ENCODE results near the gene SRGAP2B. TPM values are rescaled to one million over a fixed set of nuclear protein-coding genes. Genes with fewer than 3 reads are reported as not detected.
"Not testable (repeated sequence)": the region's sequence is repeated elsewhere in the genome, so short reads cannot be mapped to it uniquely, and the experiment has no call there.

The SRGAP2B gene
- total RNA-seq, 1 donor from 2014 or later: 11.3 TPM

GRCh38 chr1:145101725-145102124, 6.6 kb upstream of the SRGAP2B start:
- DNase-seq (ENCODE audit: missing footprints); intact Hi-C loops (cut with DNase I); ATAC-seq: not testable (repeated sequence)

- intact Hi-C loops (cut with DNase I): not testable (repeated sequence)
- peak; percentile 27 for DNase-seq (ENCODE audit: missing footprints)
- peak; percentile 49 for ATAC-seq
Observed at GRCh38 chr1:145094655-145095211, 395 bp downstream of the SRGAP2B start.

DNA sequence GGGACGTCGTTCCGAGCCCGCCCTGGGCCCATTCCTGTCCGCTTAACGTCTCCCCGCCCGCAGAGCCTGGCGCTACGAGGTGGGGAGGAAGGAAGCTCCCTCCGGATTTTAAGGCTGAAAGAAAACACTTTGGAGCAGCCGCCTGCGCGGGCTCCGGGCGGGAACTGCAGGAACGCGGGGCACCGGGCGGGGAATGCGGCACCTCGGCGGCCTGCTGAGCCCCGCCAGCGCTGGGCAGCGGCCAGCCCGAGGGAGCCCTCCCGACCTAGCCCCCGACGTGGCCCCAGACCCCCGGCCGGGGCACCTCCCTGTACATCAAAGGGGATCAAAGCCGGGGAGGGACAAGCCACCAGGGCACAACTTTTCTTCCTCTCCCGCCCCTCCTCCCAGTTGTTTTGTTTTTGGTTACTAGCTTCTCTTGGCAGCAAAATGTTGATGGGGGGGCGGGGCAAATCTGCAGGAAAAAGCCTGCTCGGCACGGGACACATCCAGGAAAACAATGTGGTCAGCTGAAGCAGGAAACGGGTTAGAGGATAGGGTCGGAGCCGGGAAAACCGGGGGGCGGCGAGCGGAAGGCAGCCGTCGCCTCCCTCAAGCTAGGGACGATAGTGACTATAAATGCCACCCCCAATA, 1.5 kb downstream of the SRGAP2B start:
- ATAC-seq; intact Hi-C loops (cut with DNase I): not testable (repeated sequence)

DNA sequence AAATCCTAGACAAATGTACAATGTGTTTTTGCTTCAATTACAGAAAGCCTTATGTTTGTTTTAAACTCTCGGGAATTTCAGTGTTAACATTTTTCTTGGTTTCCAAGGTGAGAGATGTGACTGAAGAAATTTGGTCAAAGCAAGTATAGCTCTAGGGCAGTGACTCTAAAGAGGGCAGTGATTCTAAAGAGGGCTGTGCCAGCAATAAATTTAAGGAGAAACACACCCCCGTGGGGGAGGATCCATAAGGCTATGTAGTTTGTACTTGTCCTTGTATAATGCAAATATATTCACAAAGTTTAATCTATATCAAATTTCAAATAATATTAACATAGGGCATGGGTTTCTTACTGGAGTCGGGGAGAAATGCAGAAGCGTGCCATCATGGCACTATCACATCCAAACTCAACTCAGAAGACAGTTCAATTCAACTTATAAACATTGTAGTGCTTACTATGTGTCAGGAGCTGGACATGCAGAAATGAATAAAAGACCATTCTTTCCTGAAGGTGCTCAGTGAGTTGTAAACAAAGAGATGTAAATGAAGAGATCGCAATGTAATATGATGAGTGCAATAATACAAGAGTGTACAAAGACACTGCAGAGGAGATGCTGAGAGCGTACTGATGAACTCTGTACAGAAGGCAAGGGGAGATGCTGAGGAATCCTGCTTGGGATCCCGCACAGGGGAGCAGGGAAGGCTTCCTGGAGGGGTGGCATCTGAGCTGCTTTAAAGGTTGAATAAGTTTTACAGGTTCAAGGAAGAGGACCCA, 12.5 kb downstream of the SRGAP2B start:
- ATAC-seq; intact Hi-C loops (cut with DNase I); DNase-seq (ENCODE audit: missing footprints): not testable (repeated sequence)

More for the DNA sequence above, 1.5 kb downstream of the SRGAP2B start:
- DNase-seq (ENCODE audit: missing footprints): peak; percentile 81

DNA sequence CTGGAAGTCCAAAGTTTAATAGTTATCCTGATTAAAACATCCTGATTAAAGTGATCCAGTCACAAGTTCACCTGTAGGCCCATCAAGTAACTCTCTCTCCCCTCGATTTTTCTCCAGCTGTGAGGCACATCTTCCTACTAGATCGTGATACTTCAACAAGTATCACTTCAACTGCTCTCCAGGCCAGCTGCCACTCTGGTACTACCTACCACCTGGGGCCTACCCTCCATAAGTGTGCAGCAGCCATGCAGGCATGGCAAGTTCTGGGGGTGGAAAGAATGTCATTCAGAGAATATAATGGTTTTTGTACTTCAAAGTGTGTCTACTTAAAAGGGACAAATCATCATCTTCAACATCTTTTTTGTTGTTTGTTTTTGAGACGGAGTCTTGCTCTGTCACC, 14.9 kb downstream of the SRGAP2B start:
- intact Hi-C loops (cut with DNase I); ATAC-seq; DNase-seq (ENCODE audit: missing footprints): not testable (repeated sequence)

DNA sequence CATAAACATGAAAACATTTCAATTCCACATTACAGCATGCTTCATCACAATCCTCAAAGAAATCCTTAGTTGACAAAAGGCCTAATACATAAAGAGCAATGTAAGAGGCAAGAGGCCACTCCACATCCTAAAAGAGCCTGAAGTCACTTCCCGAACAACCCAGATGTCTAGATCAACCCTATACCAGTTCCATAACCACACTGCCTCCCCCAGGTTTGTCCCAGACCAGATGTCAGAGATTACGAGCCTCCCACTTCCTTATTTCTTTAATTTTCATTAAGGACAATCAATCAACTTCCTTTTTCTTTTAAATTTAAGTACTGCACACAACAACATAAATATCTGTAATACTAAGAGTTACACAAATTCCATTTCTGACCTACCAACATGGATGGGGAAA, 15.4 kb downstream of the SRGAP2B start:
- ATAC-seq; DNase-seq (ENCODE audit: missing footprints); intact Hi-C loops (cut with DNase I): not testable (repeated sequence)

DNA sequence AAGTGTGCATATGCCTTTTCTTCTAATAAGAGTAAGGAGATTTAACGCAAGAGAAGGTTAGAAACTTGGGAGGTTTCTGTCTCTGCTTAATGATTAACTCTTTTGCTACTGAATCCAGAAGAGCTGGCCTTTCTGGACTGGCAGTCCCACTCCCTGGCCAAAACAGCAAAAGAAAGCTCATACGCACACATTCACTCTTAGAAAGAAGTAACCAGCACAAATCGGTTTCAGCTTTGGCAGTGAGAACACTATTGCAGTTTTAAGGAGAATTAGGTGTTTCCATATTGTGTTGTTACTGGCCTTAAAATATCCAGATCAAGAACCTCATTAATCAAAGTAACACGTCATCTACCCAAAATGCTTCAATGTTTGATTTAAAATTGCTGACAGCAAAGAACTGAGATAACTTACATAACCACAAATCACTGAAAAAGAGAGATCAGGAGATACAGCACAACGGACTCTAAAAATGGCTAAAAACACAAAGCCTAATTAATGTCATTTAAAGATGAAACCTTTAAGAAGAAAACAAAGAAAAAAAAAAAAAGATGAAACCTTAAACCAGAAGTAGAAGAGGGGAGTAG, 16.2 kb downstream of the SRGAP2B start:
- DNase-seq (ENCODE audit: missing footprints); intact Hi-C loops (cut with DNase I); ATAC-seq: not testable (repeated sequence)

DNA sequence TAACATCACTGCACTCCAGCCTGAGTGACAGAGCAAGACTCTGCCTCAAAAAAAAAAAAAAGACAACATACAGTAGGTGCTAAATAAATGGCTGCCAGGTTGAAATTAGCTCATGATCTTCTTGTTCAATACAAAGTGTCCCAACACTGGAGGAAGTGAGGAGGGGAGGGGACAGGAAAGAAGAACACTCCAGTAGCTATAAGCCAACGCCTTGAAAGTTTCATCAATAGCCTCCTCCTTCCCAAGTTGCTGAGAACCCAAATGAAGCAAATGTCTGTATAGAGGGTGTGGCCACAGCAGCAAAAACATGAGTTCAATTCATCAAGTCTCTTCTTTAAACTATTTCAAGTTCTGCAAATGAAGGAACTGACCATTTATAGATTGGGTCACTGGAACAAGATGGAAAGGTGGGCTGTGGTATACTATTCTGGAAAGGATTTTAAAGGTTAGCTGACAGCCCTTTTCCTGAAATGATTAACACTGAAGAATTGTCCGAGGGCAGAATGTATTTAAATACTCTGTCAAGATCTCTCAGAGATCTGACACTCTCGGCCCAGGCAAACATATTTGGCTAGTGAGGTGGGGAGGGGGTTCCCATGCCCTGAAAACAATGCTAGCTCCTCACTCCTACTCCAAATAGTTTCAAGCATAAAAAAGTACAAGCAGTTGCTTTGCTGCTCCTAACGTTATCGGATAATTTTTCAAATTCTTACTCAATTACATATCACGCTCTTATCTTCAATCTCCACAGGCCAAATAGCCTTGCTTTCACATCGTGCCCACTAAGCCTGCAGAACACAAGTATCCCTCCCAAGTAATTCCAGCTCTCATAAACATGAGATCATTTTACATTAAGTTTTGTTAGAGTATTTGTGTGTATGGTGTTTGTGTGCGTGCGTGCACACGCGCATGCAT, 17.0 kb downstream of the SRGAP2B start:
- intact Hi-C loops (cut with DNase I); DNase-seq (ENCODE audit: missing footprints): not testable (repeated sequence)
- peak; percentile 75 for ATAC-seq

DNA sequence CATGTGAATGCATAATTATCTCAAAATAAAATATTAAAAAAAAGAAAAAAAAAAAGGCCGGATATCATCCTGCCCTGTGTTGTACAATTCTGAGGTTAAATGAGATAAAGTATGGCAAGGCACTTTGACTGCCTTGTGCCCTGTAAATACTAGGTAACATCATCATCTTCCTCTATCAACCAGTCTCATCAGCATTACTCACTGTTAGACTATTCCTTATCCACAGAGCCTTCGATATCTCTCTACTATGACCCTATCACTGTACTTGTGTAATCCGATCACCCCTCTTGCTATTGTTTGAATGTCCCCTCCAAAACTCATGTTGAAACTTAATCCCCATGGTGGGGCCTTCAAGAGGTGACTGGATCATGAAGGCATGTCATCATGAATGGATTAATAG, 18.3 kb downstream of the SRGAP2B start:
- intact Hi-C loops (cut with DNase I); DNase-seq (ENCODE audit: missing footprints); ATAC-seq: not testable (repeated sequence)

GRCh38 chr1:145074021-145074559, 21.0 kb downstream of the SRGAP2B start:
- ATAC-seq; DNase-seq (ENCODE audit: missing footprints); intact Hi-C loops (cut with DNase I): not testable (repeated sequence)

- ATAC-seq; intact Hi-C loops (cut with DNase I); DNase-seq (ENCODE audit: missing footprints): not testable (repeated sequence)
Observed at GRCh38 chr1:145071569-145071968, 23.6 kb downstream of the SRGAP2B start.

- ATAC-seq; intact Hi-C loops (cut with DNase I): not testable (repeated sequence)
Observed at GRCh38 chr1:145066486-145066885, 28.6 kb downstream of the SRGAP2B start.

GRCh38 chr1:145065194-145065826, 29.8 kb downstream of the SRGAP2B start:
- DNase-seq (ENCODE audit: missing footprints); intact Hi-C loops (cut with DNase I): not testable (repeated sequence)
- peak; percentile 54 for ATAC-seq

More at GRCh38 chr1:145066486-145066885, 28.6 kb downstream of the SRGAP2B start:
- DNase-seq (ENCODE audit: missing footprints): not testable (repeated sequence)

- intact Hi-C loops (cut with DNase I); DNase-seq (ENCODE audit: missing footprints); ATAC-seq: not testable (repeated sequence)
Observed at GRCh38 chr1:145063941-145064648, 31.0 kb downstream of the SRGAP2B start.

DNA sequence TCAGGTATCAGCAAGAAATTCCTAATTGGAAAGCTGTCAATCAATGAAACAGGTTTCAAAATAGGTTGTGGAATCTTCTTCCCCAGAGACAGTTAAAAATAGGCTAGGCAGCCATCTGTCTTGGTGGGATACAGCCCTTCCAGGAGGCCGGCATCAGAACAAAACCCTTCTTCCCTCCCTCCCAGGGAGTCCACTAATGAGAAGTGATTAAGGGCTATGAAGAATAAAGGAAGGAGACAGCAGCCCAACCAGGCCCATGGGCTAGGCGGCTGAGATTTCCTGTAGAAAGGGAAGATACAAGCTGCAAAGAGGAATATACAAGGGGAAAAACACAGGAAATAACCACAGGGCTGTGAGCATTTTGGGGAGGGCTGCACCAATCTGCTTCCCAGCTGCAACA, 31.8 kb downstream of the SRGAP2B start:
- DNase-seq (ENCODE audit: missing footprints); intact Hi-C loops (cut with DNase I); ATAC-seq: not testable (repeated sequence)

DNA sequence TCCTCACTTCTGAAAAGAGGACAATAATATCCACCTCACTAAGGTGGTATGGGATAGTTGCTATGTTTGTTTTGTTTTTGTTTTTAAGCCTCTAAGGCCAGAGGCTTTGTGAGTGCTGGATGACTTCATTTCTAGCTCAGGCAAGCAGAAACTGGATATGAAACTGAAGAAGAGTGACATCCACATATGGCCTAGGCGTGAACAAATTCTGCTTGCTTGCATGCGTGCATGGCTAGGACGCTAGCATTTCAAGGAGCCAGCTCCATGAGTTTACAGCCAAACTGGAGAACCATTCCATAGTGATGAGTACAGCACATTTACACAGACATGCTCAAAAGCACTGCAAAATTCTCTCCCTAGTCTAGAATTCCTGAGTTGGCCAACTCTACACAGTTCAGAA, 36.9 kb downstream of the SRGAP2B start:
- DNase-seq (ENCODE audit: missing footprints); intact Hi-C loops (cut with DNase I); ATAC-seq: not testable (repeated sequence)

All from Right ventricle myocardium inferior (tissue), 1 donor.